ENCODE measurements around the gene PCDHGA5. TPM values are rescaled to one million over a fixed set of nuclear protein-coding genes. Genes with fewer than 3 reads are reported as not detected.
"Not testable (repeated sequence)": the region's sequence is repeated elsewhere in the genome, so short reads cannot be mapped to it uniquely, and the experiment has no call there.

Gene PCDHGA5
- total and polyA plus RNA-seq, 2 donors (not counting 1 experiment from before 2014, with no cell fraction given), result 1.4 to 2.6 TPM

GRCh38 chr5:141392429-141393198 lies 28.7 kb downstream of the PCDHGA5 start, which contains the start of gene PCDHGA8:
Gene PCDHGA8, plus strand, starts transcription at chr5:141392633. Its CDS starts 181 bp downstream, at chr5:141392814.
- no peak for TF ChIP-seq EZH2 (IDR thresholded peaks at IDR 0.05; ENCODE audit: low read length, missing control alignments)
- TF ChIP-seq CTCF (conservative IDR thresholded peaks at IDR 0.05 in 1 of 2, IDR thresholded peaks at IDR 0.05 in 1 of 2; ENCODE audit: low read depth in 1 of 2, low read length in 2 of 2), result peak in 1 of 2 donors; percentile 13
- H3K79me2 ChIP-seq (ENCODE audit: control insufficient read depth, insufficient read depth, low read length), result no peaks in the 10 kb centered on the region
- DNase-seq (ENCODE audit: low read depth in 2 of 2), result peak in 1 of 2 donors; percentile 31
- H3K36me3 ChIP-seq (ENCODE audit: control insufficient read depth, insufficient read depth, low read length), result no peaks in the 10 kb centered on the region
- H3K4me3 ChIP-seq (replicated peaks in 1 of 4; ENCODE audit: control extremely low read depth in 1 of 4, insufficient read depth in 1 of 4, low read depth in 3 of 4, low read length in 4 of 4), result peak within 1 kb of the TSS in 2 of 4 experiments; percentile 16 to 21
- no peaks in the 10 kb centered on the region for H4K20me1 ChIP-seq (ENCODE audit: control insufficient read depth, extremely low read depth, insufficient read depth, low read length)
- peaks cover 4% of the 10 kb centered on the region for H3K9me3 ChIP-seq (ENCODE audit: control insufficient read depth, insufficient read depth, low read depth, low read length)
- no peak within 1 kb of the TSS for H3K9ac ChIP-seq (ENCODE audit: insufficient read depth, low read length)
- no peak within 1 kb of the TSS for H2AFZ ChIP-seq (ENCODE audit: low read length)
- no peak within 1 kb of the TSS for H3K27ac ChIP-seq (ENCODE audit: insufficient read depth, low read length)
- H3K27me3 ChIP-seq (ENCODE audit: control insufficient read depth, insufficient read depth, low read length), result no peaks in the 10 kb centered on the region
- H3K4me2 ChIP-seq (ENCODE audit: extremely low read depth, insufficient read depth, low read length), result no peak within 1 kb of the TSS
- no peaks in the 10 kb centered on the region for H3K4me1 ChIP-seq (ENCODE audit: control insufficient read depth, extremely low read depth, insufficient read depth, low read length)

- no peak overlapping the region for H3K9ac ChIP-seq (ENCODE audit: insufficient read depth, low read length)
- H3K36me3 ChIP-seq (ENCODE audit: control insufficient read depth, insufficient read depth, low read length), result no peaks in the 10 kb centered on the region
- no peaks in the 10 kb centered on the region for H4K20me1 ChIP-seq (ENCODE audit: control insufficient read depth, extremely low read depth, insufficient read depth, low read length)
- no peak for TF ChIP-seq EZH2 (IDR thresholded peaks at IDR 0.05; ENCODE audit: low read length, missing control alignments)
- no peak for TF ChIP-seq CTCF (conservative IDR thresholded peaks at IDR 0.05 in 1 of 2, IDR thresholded peaks at IDR 0.05 in 1 of 2; ENCODE audit: low read depth in 1 of 2, low read length in 2 of 2)
- H3K4me1 ChIP-seq (ENCODE audit: control insufficient read depth, extremely low read depth, insufficient read depth, low read length), result no peaks in the 10 kb centered on the region
- H3K79me2 ChIP-seq (ENCODE audit: control insufficient read depth, insufficient read depth, low read length), result no peaks in the 10 kb centered on the region
- no peak overlapping the region for H2AFZ ChIP-seq (ENCODE audit: low read length)
- H3K9me3 ChIP-seq (ENCODE audit: control insufficient read depth, insufficient read depth, low read depth, low read length), result peaks cover 4% of the 10 kb centered on the region
- H3K4me2 ChIP-seq (ENCODE audit: extremely low read depth, insufficient read depth, low read length), result no peak overlapping the region
- H3K27me3 ChIP-seq (ENCODE audit: control insufficient read depth, insufficient read depth, low read length), result no peaks in the 10 kb centered on the region
- no peak overlapping the region for H3K4me3 ChIP-seq (replicated peaks in 1 of 4; ENCODE audit: control extremely low read depth in 1 of 4, insufficient read depth in 1 of 4, low read depth in 3 of 4, low read length in 4 of 4)
- no peak for DNase-seq (ENCODE audit: low read depth in 2 of 2)
- H3K27ac ChIP-seq (ENCODE audit: insufficient read depth, low read length), result no peak overlapping the region
These were observed 29.3 kb downstream of the PCDHGA5 start for GRCh38 chr5:141393267-141393666.

- H4K20me1 ChIP-seq (ENCODE audit: control insufficient read depth, extremely low read depth, insufficient read depth, low read length); H3K4me3 ChIP-seq (replicated peaks in 1 of 4; ENCODE audit: control extremely low read depth in 1 of 4, insufficient read depth in 1 of 4, low read depth in 3 of 4, low read length in 4 of 4); H3K27me3 ChIP-seq (ENCODE audit: control insufficient read depth, insufficient read depth, low read length); H2AFZ ChIP-seq (ENCODE audit: low read length); H3K4me2 ChIP-seq (ENCODE audit: extremely low read depth, insufficient read depth, low read length); H3K79me2 ChIP-seq (ENCODE audit: control insufficient read depth, insufficient read depth, low read length); H3K27ac ChIP-seq (ENCODE audit: insufficient read depth, low read length); H3K4me1 ChIP-seq (ENCODE audit: control insufficient read depth, extremely low read depth, insufficient read depth, low read length); DNase-seq (ENCODE audit: low read depth in 2 of 2); H3K36me3 ChIP-seq (ENCODE audit: control insufficient read depth, insufficient read depth, low read length); H3K9ac ChIP-seq (ENCODE audit: insufficient read depth, low read length); H3K9me3 ChIP-seq (ENCODE audit: control insufficient read depth, insufficient read depth, low read depth, low read length): not testable (repeated sequence)
These were observed 30.6 kb downstream of the PCDHGA5 start for GRCh38 chr5:141394401-141395187.
